ENCODE data around the gene RAP2A. TPM values are rescaled to one million over a fixed set of nuclear protein-coding genes. Genes with fewer than 3 reads are reported as not detected.
A peak's percentile ranks its signal among the peaks of the same experiment; 100 is the strongest.

RAP2A gene
- total RNA-seq, 1 experiment from 2014 or later: 28.4 TPM

DNA sequence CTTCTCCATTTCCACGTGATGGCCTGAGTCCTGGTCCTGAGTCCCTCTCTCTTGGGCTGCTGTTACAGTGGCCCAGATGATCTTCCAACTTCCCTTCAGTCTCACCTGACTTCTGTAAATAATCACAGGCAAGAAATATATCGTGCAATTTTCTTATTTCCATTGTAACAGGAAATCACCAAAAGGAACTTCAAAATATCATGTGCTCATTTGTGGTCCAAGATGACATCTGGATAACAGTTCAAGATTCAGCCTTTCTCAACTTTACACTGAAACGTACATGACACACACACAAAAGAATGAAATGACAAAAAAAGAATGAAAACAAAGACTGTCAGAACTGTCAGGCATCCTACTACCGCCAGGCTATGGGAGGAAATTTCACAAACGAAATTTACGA, 22.0 kb upstream of the RAP2A start:
- in situ Hi-C loops (cut with HindIII; ENCODE audit: low pct_unique_long_range_greater_than_20kb, low sequenced_read_pairs): no loop called here
- no peak for DNase-seq (ENCODE audit: low read depth, low spot score)

DNA sequence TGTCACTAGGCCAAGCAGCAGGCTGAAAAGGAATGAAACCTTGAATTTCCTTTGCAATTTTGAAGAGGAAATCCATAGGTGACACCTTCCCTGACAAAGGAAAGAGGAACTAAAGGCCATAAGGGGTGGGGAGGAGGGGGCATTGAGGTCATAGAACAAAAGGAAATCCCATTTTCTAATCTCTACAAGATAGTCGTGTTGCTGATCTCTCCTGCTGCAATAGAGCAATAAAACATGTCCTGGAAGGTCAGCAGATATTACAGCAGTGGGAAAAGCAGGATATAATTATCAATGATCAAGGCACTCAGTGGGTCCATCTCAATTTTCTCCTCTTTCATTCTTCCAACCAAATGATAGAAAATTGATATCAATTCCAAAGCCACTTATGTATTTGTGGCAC, 20.3 kb upstream of the RAP2A start:
- in situ Hi-C loops (cut with HindIII; ENCODE audit: low pct_unique_long_range_greater_than_20kb, low sequenced_read_pairs): no loop called here
- no peak for DNase-seq (ENCODE audit: low read depth, low spot score)

DNA sequence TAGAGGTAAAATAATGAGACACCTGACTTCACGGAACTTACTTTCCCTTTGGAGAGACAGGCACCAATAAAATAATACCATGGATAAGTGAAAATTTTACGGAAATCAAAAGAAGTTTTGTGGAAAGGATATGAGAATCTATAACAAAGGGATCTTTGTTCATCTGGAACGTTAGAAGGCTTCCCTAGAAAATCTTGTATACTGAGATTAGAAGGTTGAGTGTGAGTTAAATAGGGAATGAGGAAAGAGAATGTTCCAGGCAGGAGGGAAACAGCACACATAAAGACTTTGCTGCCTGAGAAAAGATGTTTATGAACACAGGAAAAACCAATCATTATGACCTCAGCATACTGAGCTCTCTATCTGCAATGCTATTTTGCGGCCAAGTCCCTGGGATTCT, 19.6 kb upstream of the RAP2A start:
- DNase-seq (ENCODE audit: low read depth, low spot score): peak; percentile 56
- in situ Hi-C loops (cut with HindIII; ENCODE audit: low pct_unique_long_range_greater_than_20kb, low sequenced_read_pairs): no loop called here

DNA sequence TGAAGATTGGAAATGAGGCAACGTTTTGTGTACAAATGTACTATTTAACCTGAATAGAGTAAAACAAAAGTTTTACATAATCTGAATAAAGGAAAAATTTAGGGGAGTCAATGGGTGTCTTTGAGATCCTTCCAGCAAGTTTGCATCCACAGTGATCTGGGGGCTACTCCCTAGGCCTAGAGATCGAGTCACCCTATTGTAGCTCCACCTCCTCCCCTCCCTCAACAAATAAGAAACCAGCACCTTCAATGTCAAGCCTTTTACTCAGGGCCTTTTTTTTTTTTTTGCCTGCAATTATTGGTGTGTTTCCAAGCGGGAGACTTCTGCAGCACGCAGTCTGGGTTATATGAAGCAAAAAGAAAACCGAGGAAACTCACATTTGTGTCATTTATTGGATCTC, 16.3 kb upstream of the RAP2A start:
- DNase-seq (ENCODE audit: low read depth, low spot score): no peak
- in situ Hi-C loops (cut with HindIII; ENCODE audit: low pct_unique_long_range_greater_than_20kb, low sequenced_read_pairs): no loop called here

DNA sequence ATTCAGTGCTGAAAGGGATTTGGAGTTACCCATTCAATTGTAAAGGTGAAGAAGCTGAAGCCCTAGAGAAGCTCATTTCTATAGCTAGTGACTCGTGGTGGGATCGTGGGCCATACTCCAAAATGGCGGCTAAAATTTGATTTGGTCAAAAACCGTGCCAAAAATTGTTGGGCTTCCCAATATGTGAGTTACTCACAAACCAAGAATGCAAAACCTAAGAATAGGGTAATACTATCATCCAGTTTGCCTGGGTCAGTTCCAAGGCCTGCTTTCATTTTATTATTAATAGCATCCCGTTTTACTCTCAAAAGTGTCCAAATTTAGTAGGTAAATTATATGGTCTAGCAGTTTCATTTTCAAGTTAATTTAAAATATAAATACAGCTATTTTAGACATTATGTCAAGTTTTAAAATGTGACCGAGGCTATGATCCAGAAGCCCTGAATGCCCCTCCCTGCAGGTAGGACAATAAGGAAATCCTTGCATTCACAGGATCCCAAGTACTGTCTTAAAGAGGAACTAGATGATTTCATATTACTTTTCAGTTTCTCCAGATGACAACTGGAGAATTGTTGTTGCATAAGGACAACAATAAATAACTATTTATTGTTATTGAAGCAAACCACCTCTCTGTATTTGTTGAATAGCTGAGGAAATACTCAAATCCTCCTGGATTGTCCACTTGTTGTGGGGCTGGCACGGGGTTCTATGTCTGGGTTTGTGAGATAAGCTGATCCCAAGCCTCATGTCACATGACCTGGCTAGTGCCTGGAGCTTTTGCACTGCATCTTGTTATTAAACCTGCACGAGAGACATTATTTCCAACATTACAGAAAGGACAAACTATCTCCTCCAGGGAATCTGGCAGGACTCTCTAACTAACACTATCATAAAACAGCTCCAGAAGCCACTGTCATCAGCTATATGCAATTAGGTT, 11.6 kb upstream of the RAP2A start:
- in situ Hi-C loops (cut with HindIII; ENCODE audit: low pct_unique_long_range_greater_than_20kb, low sequenced_read_pairs): no loop called here
- DNase-seq (ENCODE audit: low read depth, low spot score): no peak

DNA sequence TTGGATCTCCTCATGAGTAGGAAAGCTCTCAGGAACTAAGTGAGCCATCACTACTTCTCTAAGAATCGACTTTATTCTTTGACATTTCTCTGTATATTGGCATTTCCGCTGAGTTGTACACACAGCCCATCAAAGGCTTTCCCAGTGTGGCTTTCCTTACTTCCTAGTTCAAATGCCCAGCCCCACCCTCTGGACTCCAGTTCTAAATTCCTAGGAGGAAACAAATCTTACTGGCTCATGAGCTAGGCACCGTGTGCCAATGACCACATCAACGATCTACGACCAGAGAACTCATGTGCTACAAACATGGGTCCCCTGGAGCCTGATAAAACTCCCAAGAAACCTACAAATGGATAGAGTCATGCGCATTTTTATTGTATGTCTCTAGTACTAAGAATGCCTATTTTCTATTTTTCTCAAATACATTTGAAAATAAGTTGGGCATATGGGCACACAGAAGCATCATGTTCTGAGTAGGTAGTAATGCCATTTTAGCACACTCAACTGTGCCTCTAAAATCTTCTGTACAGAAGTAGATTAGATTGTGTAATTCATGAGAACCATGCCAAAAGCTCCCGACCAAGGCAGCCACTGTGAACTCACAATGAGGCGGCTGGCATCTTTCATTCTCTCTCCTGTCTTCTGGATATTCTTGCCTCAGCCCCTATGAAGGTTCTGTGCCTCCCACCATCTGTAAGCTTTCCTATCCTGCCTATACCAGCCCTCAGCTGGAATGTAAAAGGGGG, 10.5 kb upstream of the RAP2A start:
- in situ Hi-C loops (cut with HindIII; ENCODE audit: low pct_unique_long_range_greater_than_20kb, low sequenced_read_pairs): no loop called here
- DNase-seq (ENCODE audit: low read depth, low spot score): no peak

DNA sequence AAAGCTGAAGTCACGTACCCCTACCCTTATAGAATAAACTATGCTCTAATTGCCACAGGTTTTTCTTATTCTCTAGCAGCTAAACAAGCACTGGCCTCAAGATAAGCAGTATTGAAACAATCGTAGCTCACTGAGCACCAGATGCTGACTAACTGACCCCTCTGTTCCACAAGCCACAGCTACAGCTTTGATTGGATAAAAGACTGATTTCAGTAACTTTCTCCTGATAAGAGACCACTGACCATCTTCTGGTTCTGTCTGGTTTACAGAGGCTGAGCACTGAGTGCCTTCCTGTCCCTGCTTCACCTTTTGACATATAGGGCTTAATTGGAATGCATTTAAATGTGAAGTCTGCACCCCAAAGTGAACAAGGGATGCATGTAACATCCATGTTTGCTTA, 8.4 kb upstream of the RAP2A start:
- in situ Hi-C loops (cut with HindIII; ENCODE audit: low pct_unique_long_range_greater_than_20kb, low sequenced_read_pairs): no loop called here
- DNase-seq (ENCODE audit: low read depth, low spot score): no peak

DNA sequence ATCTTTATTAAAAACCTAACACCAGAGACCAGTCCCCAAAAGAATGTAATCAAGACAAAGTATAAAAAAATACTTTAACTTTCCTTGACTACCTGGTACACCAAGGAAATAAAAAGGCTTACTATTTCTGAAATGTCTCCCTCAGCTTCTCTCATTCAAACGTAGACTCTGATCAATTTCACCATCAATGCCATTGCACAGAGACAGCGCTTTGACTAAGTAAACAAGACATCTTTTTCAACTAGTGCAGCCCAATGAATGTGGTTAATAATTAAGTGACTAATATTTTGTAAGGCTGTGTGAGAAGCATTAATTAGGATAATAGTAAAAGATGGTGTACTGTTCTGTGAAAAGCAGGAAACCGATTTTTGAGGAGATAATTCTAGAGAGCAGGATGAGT, 7.3 kb upstream of the RAP2A start:
- DNase-seq (ENCODE audit: low read depth, low spot score): no peak
- in situ Hi-C loops (cut with HindIII; ENCODE audit: low pct_unique_long_range_greater_than_20kb, low sequenced_read_pairs): no loop called here

DNA sequence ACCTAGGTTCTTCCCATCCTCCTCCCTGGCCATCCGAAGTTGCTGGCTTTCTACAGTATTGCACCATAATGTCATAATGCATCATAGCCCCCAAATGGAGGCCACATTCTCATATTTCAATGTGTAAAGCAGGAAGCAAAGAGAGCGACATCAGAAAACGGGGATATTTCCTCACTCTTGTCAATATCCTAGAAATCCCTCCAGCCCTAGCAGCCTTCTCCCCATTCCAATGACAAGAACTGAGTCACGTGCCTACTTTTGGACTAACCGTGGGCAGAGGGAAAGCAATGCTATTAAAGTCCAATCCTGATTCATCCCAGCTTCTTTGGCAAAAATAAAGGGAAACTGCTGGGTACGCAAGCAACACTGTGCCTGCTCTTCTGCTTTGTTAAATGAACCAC, 4.3 kb upstream of the RAP2A start:
- no peak for DNase-seq (ENCODE audit: low read depth, low spot score)
- in situ Hi-C loops (cut with HindIII; ENCODE audit: low pct_unique_long_range_greater_than_20kb, low sequenced_read_pairs): no loop called here

DNA sequence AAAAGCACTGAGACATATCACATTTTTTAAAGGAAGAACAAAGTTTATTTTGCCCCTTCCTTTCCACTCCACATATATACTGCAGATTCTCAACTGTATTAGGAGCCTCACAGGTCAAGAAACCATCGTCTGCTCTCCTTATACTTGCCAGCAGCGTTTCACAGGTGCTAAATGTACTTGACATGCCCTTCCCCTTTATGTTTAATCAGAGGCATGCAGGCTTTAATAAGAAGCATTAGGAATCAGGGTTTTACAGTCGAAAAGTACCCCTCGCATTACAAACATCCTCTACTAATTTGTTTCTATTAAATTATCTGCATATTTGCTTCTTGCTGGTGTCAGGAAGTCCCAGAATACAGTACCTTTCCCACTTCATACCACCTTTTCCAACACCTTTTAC, 3.7 kb upstream of the RAP2A start:
- no peak for DNase-seq (ENCODE audit: low read depth, low spot score)
- in situ Hi-C loops (cut with HindIII; ENCODE audit: low pct_unique_long_range_greater_than_20kb, low sequenced_read_pairs): no loop called here

DNA sequence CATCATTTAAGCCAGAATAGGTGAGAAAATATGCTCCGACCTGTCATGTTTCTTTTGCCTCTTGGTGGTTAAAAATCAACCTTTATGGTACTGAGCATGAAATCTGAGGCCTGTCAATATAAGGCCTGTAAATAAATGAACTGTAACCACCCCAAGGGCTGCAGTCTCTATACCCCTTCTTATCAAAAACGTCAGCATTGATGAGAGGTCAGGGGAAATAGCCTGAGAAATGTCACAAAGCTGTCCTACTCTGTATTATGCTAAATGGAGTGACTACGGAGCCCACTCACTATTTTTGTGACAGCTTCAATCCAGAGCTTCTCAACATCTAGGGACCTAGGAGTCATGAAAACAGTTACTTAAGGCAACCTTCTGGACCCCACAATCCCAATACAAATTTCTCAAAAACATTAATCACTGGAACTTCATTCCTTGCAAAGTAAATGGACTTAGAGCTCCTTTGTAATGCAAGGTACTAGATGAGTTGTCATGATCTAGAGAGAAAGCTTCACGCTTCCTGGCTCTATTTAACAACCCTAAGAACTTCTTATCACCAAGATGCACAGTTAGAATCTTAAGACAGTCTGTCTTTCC, 2.7 kb upstream of the RAP2A start:
- no peak for DNase-seq (ENCODE audit: low read depth, low spot score)
- in situ Hi-C loops (cut with HindIII; ENCODE audit: low pct_unique_long_range_greater_than_20kb, low sequenced_read_pairs): no loop called here

DNA sequence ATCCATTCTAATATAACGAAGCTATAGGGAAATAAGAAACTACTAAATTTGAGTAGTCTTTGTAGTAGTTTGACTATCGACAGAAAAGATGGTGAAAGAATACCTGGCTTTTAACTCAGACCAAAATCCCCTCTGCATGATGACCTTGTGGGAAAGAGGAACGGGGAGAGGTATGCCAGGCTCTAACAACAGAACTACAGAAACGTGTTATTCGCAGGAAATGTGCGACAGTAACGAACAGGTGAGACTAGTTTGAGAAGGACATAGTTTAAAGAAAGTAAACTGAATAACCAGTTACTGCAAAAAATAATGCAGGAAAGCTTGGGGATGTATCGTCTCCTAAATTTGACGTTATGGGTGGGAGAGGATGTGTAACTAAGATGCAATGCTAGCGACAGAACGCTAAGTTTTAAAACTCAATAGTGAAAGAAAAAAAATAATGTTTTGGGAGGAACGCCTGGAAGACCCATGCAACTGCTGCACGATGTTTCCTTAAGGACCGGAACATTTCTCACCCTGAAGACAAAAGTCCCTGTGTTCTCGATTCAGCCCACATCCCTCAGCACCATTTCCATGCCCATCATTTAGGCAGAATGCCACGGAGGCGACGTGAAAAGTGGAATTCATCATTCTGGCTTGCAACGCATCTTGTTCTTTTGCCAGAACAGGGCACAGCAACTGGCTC, 1.6 kb upstream of the RAP2A start:
- in situ Hi-C loops (cut with HindIII; ENCODE audit: low pct_unique_long_range_greater_than_20kb, low sequenced_read_pairs): no loop called here
- DNase-seq (ENCODE audit: low read depth, low spot score): no peak

DNA sequence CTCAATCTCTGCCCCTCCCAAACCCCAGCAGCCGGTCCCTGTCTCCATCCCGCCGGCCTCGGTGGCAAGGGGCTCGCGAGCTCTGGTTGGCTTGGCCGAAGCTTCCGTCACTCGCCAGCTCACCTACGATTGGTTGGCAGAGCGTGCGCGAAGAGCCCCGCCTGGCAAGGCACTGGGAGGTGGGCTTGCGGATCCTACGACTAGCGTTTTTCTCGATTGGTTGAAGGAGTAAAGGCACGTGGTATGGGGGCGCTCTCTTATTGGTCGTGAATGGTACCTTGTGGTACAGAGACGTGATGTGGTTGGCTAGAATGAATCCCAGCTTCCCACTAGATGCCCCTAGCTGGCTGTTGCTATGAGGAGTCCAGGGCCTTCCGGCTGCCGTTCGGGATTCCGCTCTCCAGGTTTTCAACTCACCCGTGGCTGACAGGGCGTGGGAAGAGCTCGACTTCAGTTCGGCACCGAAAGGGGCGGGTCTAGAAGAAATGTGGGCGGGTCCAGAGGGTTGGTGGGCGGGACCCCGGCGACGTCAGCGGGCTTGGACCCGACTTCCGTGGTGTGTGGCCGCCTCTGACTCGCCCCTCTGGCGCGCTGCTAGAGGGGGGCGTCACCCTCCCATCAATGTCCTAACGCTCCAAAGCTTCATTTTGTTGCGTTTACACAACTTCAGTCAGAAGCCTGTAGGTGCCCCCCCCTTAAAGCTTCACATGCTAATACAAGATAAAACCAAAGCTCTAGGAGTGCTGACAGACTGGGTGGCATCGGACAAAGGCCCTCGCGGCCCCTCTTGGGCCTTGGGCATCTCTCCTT, 847 bp upstream of the RAP2A start:
- peak; percentile 100 for DNase-seq (ENCODE audit: low read depth, low spot score)
- in situ Hi-C loops (cut with HindIII; ENCODE audit: low pct_unique_long_range_greater_than_20kb, low sequenced_read_pairs): no loop called here

DNA sequence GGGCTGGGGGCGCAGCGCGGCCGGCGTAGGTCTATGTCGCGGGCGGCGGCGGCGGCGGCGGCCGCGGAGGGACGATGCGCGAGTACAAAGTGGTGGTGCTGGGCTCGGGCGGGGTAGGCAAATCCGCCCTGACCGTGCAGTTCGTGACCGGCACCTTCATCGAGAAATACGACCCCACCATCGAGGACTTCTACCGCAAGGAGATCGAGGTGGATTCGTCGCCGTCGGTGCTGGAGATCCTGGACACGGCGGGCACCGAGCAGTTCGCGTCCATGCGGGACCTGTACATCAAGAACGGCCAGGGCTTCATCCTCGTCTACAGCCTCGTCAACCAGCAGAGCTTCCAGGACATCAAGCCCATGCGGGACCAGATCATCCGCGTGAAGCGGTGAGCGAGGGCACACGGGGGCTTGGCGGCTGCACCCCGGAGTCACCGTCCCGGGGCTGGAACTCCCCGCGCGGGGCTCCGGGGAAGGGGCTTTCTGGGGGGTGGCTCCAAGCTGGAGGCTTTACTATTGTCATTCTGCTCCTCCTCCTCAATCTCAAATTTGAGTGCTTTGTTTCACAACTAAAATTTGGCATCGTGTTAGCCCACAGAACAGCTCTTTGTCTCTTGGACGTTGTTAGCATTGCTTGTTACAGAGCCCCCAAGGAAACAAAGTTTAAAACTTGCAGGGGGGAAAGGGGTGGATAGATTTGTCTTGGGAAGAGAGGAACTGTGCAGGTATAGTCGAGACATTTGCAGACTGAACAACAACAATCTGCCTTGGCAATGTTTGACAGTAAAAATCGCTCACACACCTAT, 630 bp downstream of the RAP2A start:
- in situ Hi-C loops (cut with HindIII; ENCODE audit: low pct_unique_long_range_greater_than_20kb, low sequenced_read_pairs): no loop called here
- peak; percentile 21 for DNase-seq (ENCODE audit: low read depth, low spot score)

DNA sequence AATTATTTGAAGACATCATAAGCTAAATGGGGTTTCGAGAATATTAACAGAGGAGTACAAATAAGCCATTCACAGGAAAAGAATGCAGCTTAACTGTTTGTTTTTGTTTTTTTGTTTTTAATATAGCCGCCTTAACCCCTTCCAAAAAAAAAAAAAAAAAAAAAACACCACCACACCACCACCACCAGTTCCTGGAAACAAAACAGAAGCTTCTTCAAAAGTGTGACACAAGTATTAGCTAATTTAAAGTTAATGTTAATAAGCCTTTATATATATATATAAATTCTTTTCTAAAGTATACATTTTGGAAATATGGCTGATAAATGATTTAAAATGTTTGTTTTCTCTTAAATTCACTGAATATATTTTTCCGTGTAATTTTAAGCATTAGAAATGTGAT, 1.4 kb downstream of the RAP2A start:
- in situ Hi-C loops (cut with HindIII; ENCODE audit: low pct_unique_long_range_greater_than_20kb, low sequenced_read_pairs): no loop called here
- DNase-seq (ENCODE audit: low read depth, low spot score): no peak

DNA sequence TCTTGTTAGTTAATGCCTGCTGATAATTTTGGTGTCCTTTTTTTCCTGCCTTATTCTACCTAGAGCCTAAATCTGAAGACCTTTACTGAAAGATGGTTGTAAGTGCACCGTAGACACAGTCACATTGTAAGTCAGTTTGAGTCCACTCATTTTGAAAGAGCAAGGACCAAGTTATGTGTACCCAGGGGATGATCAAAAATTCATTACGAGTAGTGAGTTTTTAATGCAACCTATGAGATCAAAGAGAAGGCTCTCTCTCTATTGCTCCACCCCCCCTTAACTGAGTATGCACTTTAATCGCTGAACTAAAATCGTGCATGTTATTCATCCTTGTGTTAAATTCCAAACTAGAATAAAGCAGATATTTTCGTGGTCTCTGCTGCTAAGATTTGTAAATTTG, 1.8 kb downstream of the RAP2A start:
- DNase-seq (ENCODE audit: low read depth, low spot score): peak; percentile 15

DNA sequence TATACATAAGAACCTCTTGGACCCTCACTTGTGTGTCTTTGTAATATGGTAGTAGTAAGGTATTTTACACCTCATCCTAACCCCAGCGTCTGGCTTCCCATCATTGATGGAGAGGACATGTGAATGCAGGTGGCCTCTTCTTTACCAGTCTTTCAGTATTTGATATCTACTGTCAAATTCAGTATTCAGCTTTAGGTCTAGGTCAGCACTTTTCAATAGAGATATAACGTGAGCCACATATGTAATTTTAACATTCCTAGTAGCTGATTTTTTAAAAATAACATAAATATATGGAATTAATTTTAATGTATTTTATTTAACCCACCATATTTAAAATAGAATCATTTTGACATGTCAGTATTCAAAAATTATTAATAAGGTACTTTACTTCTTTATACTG, 2.9 kb downstream of the RAP2A start:
- in situ Hi-C loops (cut with HindIII; ENCODE audit: low pct_unique_long_range_greater_than_20kb, low sequenced_read_pairs): no loop called here
- no peak for DNase-seq (ENCODE audit: low read depth, low spot score)

More for the DNA sequence above, 1.8 kb downstream of the RAP2A start:
- in situ Hi-C loops (cut with HindIII; ENCODE audit: low pct_unique_long_range_greater_than_20kb, low sequenced_read_pairs): no loop called here
